Endometrial microvascular endothelial cells (primary cell): Measurements from ENCODE around the gene CCR3. TPM values are rescaled to one million over a fixed set of nuclear protein-coding genes. Genes with fewer than 3 reads are reported as not detected.

Experiments used
- in situ Hi-C: cut with HindIII; loops from 2 replicates; pipeline ENCODE4 v1.10.0; 2017; ENCODE audit warnings: low sequenced_read_pairs, low pct_unique_long_range_greater_than_20kb; ENCODE audit errors: inconsistent ontology term
- total RNA-seq: library from RNA; depleted of rRNA; stranded (reverse); fragments of >200 nt; gene quantifications from one replicate; pipeline ENCODE4 v1.2.3, GENCODE V29; 2015; ENCODE audit errors: inconsistent ontology term

The CCR3 gene
- total RNA-seq, 1 donor from 2014 or later = not detected

- in situ Hi-C loops = no loop called here
These were observed 21.7 kb downstream of the CCR3 start for GRCh38 chr3:46264002-46264401.

GRCh38 chr3:46266598-46266997 is 24.3 kb downstream of the CCR3 start:
- in situ Hi-C loops = no loop called here

- in situ Hi-C loops = no loop called here
These were observed 27.3 kb downstream of the CCR3 start for GRCh38 chr3:46269556-46269955.

GRCh38 chr3:46270474-46270873 is 28.2 kb downstream of the CCR3 start:
- in situ Hi-C loops = no loop called here

- in situ Hi-C loops = no loop called here
These were observed 29.0 kb downstream of the CCR3 start for GRCh38 chr3:46271209-46271745.

- in situ Hi-C loops = no loop called here
These were observed 29.8 kb downstream of the CCR3 start for GRCh38 chr3:46272028-46272451.

GRCh38 chr3:46276497-46277099 is 34.3 kb downstream of the CCR3 start:
- in situ Hi-C loops = no loop called here

- in situ Hi-C loops = no loop called here
These were observed 35.2 kb downstream of the CCR3 start for GRCh38 chr3:46277476-46277875.

GRCh38 chr3:46278816-46279672 is 36.8 kb downstream of the CCR3 start:
- in situ Hi-C loops = no loop called here

GRCh38 chr3:46280105-46280797 is 38.0 kb downstream of the CCR3 start:
- in situ Hi-C loops = no loop called here

- in situ Hi-C loops = no loop called here
These were observed 39.3 kb downstream of the CCR3 start for GRCh38 chr3:46281551-46281950.

- in situ Hi-C loops = no loop called here
These were observed 39.8 kb downstream of the CCR3 start for GRCh38 chr3:46282041-46282440.

- in situ Hi-C loops = no loop called here
These were observed 40.4 kb downstream of the CCR3 start for GRCh38 chr3:46282696-46283095.

- in situ Hi-C loops = no loop called here
These were observed 41.7 kb downstream of the CCR3 start for GRCh38 chr3:46283881-46284450.

GRCh38 chr3:46284981-46285683 is 42.9 kb downstream of the CCR3 start:
- in situ Hi-C loops = no loop called here

GRCh38 chr3:46285931-46286619 is 43.8 kb downstream of the CCR3 start:
- in situ Hi-C loops = no loop called here

GRCh38 chr3:46286947-46287565 is 44.8 kb downstream of the CCR3 start:
- in situ Hi-C loops = no loop called here

GRCh38 chr3:46289551-46289950 is 47.3 kb downstream of the CCR3 start:
- in situ Hi-C loops = no loop called here
